T follicular helper cell (primary cell): ENCODE measurements around the gene TBXAS1.
"Not testable (repeated sequence)": the region's sequence is repeated elsewhere in the genome, so short reads cannot be mapped to it uniquely, and the experiment has no call there.

Experiments used
- DNase-seq: peaks from one replicate; pipeline ENCODE4 v3.0.0-alpha.2; 2020; ENCODE audit warnings: low read depth

Gene TBXAS1

DNA sequence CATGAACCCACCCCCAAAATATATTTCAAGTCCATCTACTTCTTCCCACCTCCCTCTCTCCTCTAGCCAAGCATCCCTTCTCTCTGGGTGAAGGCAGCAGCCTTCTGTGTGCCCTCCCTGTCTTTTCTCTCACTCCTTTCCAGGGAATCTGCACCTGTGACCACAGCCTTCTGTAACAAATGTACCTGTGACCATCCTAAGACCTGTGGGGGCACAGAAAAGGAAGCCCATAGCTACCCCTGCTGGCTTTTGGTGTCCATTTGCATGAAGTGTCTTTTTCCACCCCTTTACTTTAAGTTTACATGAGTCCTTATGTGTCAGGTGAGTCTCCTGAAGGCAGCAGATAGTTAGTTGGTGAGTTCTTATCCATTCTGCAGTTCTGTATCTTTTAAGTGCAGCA lies 2.0 kb upstream of the TBXAS1 start:
- no peak for DNase-seq

DNA sequence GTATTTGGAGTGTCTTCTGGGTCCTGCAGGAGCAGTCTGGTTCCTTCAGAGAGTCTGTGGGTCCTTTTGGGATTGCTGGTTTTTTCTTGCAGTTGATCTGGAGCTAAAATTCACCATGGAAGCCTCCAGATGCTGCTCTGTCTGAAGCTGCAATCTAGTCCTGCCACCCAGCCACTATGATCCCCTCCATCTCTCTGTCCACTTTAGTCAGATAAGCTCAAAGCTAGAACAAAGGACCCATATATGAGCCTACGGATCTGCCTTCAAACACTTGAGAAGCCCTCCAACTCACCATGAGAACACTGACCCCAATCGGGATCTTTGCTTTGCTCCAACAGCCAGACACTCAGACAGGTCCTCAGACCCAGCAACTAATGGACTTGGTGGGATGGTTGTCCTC lies 618 bp upstream of the TBXAS1 start:
- no peak for DNase-seq

DNA sequence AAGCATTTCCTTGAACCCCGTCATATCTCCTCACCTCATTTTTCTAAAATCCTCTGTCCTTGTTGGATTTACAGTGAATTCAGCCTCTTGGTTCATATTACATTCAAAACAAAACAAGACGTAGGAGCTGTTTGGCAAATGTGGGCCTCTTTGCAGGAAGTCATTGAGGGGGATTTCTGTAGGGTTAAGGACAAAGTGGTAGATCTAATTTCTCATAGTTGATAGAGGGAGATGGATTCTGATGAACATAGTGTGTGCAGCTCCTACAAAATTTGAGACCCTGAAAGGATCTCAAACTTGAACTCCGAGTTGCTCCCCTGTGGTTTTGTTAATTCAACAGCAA lies 682 bp downstream of the TBXAS1 start:
- no peak for DNase-seq

DNA sequence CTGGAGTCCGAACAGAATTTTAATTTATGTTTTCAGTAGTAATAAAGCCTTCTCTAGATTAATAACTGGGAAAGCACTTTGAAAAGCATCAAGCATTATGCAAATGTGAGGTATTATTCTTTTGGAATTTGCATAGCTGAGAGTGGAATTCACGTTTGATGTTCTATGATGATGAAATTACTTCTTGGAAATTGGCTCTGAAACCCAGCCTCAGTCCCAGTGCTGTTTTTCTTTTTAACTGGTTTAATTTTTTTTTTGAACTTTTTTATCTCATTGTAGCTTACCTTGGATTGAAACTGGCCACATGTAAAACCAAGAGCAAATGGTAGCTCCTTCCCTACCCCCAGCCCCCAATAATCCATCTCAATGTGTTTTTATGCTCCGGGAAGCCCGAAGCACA lies 1.2 kb downstream of the TBXAS1 start:
- DNase-seq: no peak

DNA sequence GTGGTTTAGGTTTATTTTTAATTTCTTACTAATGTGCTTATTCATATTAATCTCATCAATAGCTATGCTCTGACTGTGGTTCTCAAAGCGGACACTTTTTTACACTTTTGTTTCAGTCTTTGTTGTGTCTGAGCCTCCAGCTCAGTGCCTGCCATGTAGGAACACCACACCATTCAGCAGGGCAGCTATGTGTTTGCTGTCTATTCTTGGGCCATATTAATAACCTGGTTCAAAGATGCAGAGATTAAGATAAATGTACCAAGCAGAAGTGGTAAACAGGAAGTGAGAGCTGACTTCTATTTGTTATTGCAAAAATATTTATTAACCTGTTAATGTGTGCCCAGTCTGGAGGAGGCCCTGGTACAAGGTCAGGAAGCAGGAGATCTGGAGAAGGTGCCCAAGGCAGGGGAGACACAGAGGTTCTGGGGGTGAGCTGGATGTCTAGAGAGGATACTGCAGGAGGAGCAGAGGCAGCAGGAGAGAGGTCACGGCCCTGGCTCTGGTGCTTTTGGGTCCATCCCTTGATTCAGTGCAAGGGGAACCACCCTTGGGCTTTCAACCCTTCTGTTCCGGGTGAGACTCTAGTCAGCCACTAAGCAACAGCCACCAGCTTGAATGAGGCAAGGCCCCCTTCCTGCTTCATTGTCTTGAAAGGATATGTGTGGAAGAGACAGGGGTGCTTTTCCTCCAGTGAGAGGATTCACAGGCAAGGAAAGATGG lies 1.9 kb downstream of the TBXAS1 start:
- no peak for DNase-seq

DNA sequence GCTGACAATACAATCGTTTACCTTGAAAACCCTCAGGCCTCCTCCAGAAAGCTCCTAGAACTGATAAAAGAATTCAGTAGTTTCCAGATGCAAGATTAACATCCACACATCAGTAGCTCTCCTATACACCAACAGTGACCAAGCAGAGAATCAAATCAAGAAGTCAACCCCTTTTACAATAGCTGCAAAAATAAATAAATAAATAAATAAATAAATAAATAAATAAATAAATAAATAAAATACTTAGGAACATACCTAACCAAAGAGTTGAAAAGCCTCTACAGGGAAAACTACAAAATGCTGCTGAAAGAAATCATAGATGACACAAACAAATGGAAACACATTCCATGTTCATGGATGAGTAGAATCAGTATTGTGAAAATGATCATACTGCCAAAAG lies 6.8 kb downstream of the TBXAS1 start:
- not testable (repeated sequence) for DNase-seq

DNA sequence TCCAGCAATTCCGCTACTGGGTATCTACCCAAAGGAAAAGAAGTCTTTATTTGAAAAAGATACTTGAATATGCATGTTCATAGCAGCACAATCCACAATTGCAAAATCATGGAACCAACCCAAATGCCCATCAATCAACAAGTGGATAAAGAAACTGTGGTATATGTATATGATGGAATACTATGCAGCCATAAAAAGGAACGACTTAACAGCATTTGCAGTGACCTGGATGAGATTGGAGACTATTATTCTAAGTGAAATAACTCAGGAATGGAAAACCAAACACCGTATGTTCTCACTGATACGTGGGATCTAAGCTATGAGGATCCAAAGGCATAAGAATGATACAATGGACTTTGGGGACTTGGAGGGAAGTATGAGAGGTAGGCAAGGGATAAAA lies 8.2 kb downstream of the TBXAS1 start:
- DNase-seq: not testable (repeated sequence)

DNA sequence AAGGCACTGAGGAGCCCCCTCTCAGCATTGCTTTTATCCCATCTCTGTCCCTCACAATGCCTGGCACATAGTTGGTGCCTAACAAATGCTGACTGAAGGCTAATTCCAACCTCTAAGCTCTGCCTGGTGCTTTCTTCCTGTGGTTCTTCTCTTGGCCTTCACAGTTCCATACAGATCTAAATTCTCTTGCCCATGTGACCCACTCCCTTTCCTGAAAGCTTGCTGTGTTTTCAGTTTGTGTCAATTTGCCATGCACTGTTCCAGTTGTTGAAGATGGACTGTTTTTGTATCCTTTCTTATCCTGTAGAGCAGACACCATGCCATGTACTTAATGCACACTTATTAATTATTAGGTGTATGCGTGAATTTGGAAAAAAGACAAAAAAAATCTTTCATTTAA lies 9.2 kb downstream of the TBXAS1 start:
- no peak for DNase-seq

DNA sequence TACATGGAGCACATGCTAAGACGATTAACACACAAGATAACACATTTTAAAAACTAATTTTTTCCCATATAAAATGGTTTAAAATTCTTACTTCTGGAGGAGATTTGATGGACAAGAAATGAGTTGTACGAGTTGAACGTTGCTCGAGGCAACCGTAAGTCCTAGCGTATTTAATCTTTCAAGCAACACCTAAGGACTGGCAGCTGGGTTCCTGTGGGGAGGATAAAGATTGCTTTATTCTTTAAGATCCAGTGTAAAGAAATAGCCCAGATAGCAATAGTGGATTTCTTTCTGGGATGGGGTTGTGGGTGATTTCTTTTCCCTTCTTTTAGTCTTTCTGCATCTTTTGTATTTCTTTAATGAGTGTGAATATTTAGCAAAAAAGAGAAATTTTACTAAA lies 9.8 kb downstream of the TBXAS1 start:
- DNase-seq: no peak

DNA sequence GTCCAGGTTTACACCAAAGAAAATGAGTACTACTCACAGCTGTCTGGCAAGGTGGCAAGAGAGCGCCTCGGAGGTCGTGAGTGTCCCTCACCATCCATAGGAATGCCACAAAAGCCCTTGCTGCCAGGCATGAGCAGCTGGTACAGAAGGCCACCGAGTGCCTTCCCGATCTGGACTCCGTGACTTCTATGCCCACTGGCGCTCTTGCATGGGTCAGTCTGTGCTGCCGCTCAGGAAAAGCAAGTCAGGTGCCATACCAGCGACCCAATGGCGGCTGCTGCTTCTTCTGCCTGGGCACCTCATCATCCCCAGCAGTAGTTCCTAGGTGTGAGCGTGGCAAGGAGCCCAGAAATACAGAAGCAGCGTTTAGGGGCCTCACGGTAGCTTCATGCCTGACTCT lies 11.7 kb downstream of the TBXAS1 start:
- no peak for DNase-seq

DNA sequence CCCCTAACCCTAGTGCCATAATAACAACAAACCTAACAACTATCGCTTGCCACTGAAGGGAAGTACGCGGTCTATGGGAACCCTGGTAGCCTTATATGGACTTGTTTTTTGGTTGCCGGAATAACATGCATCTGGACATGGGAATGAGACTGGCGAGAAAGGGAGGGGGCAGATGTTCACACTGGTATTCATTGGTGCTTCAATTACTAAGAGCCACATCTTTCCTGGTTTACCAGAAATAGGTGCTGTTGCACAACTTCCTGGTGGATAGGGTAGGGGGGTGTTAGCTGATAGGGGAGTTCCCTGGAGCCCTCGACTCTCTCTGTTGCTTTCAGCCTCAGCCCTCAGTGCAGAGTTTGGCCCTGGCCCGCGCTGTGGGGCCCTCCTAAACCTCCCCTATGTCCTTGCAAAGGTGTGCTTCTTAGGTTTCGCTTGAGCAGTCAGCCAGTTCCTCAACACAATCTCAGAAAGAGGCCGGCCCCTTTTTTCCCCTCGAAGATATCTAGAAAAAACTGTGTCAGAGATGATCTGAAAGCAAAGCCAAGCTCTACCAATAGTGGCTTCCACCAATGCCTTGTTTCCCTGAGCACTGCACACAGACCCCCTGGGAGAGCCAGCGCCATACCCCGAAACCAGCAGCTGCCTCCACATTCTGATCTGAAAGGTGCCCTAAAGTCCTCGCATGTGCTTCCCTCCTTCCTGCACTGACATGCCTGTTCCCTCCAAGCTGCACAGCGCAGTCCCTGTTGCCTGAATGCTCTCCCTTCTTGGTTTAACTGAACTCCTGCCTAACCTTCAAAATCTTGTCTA lies 13.5 kb downstream of the TBXAS1 start:
- no peak for DNase-seq

DNA sequence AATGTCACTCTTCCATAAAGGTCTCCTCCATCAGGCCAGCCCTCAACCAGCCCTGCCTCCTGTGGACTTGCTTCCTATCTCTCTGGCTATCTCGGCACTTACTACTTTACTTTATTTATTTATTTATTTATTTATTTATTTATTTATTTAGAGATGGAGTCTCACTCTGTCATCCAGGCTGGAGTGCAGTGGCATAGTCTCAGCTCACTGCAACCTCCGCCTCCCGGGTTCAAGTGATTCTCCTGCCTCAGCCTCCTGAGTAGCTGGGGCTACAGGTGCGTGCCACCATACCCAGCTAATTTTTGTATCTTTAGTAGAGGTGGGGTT lies 14.1 kb downstream of the TBXAS1 start:
- DNase-seq: not testable (repeated sequence)

DNA sequence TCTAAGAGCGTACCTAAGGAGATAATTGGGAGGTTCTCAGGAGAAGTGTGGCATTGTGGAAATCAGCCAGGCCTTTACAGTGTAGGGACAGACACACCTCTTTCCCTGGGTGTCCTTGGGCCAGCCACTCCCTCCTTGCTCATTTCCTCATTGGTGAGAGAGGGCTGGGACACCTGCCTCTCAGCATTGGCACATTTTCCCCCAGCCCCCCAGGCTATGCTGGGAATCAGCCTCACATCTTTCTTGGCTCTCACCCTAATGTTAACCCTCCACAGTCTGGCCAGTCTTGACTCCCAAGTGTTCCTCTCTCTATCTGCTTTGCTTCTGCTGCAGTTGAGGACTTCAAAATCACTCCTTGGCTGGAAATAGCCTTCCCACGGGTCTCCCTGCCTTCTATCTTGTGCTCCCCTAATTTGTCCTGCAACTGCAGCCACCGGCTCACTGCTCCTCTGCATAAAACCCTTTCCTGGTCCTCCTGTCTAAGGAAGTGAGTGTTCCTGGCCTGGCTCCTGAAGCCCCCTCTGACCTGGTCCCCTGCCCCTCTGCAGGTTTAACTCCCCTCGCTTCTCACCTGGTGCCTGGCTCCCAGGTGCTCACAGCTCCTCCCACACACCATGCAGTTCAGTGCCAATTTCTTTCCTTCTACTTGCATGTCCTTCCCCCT lies 15.8 kb downstream of the TBXAS1 start:
- no peak for DNase-seq

DNA sequence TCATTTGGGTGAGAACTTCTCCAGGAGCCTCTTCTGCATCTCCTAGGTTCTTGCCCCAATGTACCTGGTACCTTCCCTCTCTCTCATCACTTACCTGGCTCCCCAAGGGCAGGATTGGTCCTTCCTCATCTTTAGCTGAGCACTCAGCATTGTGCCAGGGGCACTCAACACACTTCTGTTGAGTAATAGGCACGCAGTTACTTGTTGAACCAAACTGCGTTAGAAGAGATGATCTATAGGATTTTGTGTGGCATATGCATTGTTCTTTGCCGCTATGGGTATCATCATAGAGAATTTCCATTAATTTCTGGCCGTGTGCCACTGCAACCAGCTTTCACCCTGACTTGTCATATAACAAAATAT lies 16.4 kb downstream of the TBXAS1 start:
- no peak for DNase-seq

DNA sequence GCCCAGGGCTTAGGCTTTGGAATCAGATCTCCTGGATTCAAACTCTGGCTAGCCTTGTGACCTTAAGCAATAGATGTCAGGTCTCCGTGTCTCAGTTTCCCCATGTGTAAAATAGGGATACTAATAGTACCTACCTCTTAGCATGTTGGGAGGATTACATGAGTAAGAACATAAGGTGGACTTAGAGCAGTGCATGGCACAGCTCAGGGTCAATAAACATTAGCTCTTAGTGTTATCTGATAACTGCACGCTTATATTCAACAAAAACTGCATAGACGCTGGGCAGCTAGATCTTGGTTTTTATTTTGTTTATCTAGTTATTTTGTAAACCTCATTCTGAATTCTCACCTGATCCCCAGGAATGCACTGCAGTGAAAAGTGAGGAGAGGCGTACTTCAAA lies 17.2 kb downstream of the TBXAS1 start:
- DNase-seq: no peak

DNA sequence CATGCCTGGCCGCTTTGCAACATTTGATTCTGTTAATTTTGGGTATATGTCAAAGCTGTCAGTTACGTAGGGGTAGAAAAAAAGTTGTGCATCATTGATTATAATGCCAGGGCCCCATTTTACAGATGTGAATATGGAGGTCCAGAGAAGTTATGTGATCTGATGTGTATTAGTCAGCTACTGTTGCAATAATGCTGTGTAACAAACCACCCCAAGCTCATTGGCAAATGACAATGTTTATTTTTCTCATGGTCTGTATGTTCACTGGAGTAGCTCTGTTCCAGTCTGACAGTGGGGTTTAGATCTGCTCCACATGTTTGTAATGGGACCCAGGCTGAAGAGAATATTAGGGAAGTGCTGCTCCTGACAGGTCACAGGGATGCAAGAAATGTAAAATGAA lies 19.2 kb downstream of the TBXAS1 start:
- DNase-seq: no peak

DNA sequence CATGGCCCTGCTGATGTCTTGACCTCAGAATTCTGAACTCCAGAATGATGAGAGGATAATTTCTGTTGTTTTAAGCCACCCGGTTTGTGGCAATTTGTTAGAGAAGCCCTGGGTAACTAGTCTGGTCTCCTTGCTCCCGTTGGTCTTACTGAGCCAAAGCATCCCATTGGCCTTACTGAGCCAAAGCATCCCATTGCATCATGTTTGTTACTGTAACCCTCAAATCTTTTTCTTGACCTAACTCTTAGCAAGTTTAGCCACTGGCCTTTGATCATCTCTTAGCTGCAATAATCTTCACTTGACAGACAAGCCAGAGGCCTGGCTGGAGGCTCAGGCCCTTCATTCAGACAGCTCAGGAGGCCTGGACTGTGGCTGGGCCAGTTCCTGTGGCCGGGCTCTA lies 21.8 kb downstream of the TBXAS1 start:
- DNase-seq: no peak

DNA sequence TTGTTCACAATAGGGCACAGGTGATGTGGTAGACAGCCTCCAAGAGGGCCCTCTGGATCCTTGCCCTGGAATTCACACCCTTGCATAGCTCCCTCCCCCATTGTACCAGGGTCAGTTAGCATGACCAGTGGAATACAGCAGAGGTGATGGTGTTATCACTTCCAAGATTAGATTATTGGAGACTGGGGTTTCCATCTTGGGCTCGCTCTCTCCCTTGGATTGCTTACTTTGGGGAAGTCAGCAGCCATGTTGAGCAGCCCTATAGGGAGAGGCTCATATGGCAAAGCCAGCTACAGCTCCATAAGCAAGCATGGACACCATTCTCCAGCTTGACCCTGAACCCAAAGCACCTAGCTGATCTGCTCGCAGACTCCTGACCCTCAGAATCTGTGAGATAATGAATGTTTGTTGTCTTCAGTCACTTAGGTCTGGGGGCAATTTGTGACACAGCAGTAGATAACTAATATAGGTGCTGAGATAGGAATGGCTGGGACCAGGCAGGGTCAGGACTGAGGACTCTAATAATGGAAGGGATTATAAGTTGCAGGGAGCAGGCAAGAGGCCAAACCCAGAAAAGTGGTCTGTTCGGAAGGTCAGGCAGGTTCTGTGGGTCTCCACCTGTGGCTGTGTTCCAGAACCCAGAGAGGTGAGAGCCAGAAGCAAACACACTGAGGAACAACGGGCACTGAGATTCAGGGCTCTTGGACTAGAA lies 22.9 kb downstream of the TBXAS1 start:
- no peak for DNase-seq

DNA sequence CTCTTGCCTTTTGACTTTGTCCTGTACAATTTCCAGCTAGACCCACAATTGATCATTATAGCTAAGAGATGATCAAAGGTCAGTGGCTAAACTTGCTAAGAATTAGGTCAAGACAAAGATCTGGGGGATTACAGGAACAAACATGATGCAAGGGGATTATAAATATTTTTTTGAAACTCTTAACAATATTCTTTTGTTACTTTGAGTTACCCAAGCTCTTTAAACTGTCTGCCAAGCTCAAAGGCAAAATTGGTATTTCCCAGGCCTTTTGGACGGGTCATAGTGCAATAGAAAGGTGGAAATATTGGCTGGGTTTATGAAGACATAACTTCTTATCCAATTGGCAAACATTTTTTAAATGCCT lies 23.4 kb downstream of the TBXAS1 start:
- DNase-seq: no peak

DNA sequence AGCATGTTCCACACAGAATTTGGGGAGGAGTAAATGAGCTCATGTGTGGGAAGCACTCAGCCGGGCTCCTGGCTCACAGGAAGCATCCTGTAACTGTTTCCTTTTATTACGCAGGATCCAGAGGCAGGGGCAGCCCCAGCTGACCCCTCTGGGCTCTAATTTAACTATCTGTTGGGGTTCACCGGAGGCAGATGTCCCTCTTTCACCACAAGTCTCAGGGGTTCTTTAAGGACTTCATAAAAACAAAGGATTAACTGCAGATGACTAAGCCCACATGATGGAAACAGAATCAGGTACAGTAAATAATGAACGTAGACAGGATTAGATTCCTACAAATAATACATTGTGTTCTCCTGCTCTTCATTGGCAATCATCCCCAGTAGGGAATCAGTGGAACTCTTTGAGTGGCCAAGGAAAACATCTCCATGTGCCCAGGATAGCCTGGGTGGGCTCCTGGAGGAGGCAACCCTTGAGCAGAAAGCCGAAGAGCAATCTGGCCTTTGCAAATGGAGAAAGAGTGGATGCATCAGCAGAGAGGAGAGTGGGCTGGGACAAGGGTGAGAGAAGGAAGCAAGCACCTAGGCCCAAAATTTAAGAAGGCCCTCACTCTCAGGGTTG lies 24.6 kb downstream of the TBXAS1 start:
- no peak for DNase-seq

DNA sequence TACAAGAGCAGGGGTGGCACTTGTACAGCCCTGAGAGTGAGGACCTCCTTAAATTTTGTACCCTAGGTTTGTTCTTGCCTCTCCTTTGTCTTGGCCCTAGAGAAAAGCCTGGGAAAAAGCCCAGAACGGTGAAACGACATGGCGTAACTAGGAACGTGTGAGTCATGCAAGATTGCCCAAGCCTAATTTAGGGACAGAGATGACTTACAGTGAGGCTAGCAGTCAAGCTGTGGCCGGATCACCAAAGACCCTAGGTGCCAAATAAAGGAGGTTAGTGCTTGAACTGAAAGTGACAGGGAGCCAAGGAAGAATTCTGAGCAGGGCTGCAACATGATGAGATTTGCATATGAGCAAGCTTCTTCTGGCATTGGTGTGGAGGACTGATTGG lies 25.1 kb downstream of the TBXAS1 start:
- DNase-seq: no peak

DNA sequence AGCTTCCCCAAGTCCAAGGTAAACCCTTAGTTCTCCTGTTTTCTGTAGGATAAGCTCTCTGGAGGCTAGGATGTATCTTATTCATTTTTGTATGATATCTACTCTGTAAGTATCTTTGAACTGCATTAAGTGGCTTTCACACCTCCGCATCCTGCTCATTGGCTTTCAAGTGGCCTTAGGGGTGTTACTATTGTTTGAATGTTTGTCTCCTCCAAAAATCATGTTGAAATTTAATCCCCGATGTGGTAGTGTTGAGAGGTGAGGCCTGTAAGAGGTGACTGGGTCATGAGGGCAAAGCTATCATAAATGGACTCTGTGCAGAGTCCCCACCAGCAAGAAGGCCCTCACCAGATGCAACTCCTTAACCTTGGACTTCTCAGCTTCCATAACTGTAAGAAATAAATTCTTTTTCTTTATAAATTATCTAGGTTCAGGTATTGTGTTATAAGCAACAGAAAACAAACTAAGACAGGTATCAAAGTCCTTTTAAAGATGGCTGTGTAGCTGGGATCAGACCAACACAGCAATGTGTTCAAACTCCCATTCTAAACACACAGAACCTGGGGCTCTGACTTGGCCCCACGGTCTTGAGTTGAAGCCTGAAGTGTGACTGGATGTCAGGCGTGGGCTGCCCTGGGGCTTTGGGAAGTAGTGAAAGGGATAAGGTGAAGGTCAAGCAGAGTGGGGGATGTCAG lies 25.9 kb downstream of the TBXAS1 start:
- no peak for DNase-seq
